Thoracic aorta (tissue), 2 donors: ENCODE measurements around the gene NEK4. TPM values are rescaled to one million over a fixed set of nuclear protein-coding genes. Genes with fewer than 3 reads are reported as not detected.

ENCODE experiments used
- ATAC-seq: fragments of 150-250 bp; one replicate; pipeline ENCODE4 v1.8.0; 2017; ENCODE audit warnings: low read depth; ENCODE audit not compliant: insufficient number of reproducible peaks, low FRiP score
- DNase-seq: peaks from one replicate; pipeline ENCODE4 v3.0.0-alpha.2; 2020; ENCODE audit warnings: low spot score
- H3K27ac ChIP-seq, 2 donors: fragments of 200-600 bp; sonication (generic); 1 replicate in 1 of 2; 2 replicates in 1 of 2; pipeline ENCODE4 v1.5.1; 2016; ENCODE audit warnings: mild to moderate bottlenecking in 2 of 2, moderate library complexity in 2 of 2
- H3K27me3 ChIP-seq: fragments of 200-600 bp; sonication (generic); replicated peaks from 2 replicates; pipeline ENCODE4 v1.6.0; 2016; ENCODE audit warnings: mild to moderate bottlenecking; ENCODE audit not compliant: insufficient read depth
- H3K36me3 ChIP-seq: fragments of 200-600 bp; sonication (generic); one replicate; pipeline ENCODE4 v1.5.1; 2016
- H3K4me1 ChIP-seq, 2 donors: fragments of 200-600 bp; sonication (generic); 1 replicate in 1 of 2; 2 replicates in 1 of 2; pipeline versions ENCODE4 v1.5.1 to v1.6.0; 2016; ENCODE audit warnings: low read depth in 2 of 2, mild to moderate bottlenecking in 1 of 2; ENCODE audit not compliant: control insufficient read depth in 1 of 2
- H3K4me3 ChIP-seq: fragments of 200-600 bp; sonication (generic); 2 replicates; pipeline ENCODE4 v1.5.1; 2016; ENCODE audit warnings: mild to moderate bottlenecking
- H3K9me3 ChIP-seq: fragments of 200-600 bp; sonication (generic); 2 replicates; pipeline ENCODE4 v1.5.1; 2016
- CTCF ChIP-seq: fragments of 200-600 bp; sonication (generic); IDR thresholded peaks from one replicate; pipeline ENCODE4 v1.5.1; 2019; ENCODE audit warnings: antibody characterized with exemption
- total RNA-seq, 2 donors: library from RNA; depleted of rRNA; stranded (reverse); fragments of >200 nt; gene quantifications; one replicate each; pipeline versions ENCODE4 v1.1.0 to v1.2.3, GENCODE V29; 2016

NEK4 gene
- total RNA-seq, 2 donors from 2014 or later = 17.5 to 24.4 TPM

DNA sequence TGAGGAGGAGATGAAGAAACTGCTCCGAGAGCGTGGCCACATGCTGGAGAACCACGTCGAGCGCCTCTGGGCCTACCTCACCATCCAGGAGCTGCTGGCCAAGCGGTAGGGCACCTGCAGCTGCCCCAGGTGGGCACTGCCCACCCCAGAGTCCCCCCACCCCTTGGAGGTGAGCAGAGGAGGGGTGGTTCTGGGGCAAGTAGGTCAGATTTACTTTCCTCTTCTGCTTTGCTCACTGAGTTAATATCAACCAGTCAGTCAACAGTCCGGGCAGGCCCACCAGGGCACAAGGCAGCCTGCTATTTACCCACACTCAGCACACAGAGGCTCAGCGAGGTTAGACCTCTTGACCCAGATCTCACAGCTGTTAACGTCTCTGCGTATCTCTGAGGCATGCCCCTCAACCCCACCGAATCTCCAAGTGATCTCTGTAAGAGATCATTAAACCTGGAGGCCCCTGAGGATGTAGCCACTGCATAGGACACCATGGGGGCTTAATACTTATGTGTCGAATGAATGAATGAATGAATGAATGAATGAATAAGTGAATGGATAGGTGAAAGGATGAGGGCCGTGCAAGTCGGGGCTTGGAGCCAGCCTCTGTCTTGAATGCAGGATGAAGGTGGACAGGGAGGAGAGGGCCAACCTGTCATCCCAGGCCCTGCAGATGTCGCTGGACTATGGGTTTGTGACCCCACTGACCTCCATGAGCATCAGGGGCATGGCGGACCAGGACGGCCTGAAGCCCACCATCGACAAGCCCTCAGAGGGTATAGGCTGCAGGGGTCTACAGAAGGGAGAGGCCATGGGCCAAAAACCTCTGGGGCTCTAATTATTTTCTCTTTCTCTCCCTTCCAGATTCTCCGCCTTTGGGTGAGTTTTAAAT, 15.8 kb upstream of the NEK4 start:
- no peaks in the 10 kb centered on the region for H3K4me1 ChIP-seq
- H3K36me3 ChIP-seq = no peaks in the 10 kb centered on the region
- no peaks in the 10 kb centered on the region for H3K9me3 ChIP-seq
- no peak overlapping the region for H3K27ac ChIP-seq
- H3K27me3 ChIP-seq = no peaks in the 10 kb centered on the region
- no peak overlapping the region for H3K4me3 ChIP-seq
- ATAC-seq (no peak), DNase-seq (no peak)
- TF ChIP-seq CTCF = no peak

DNA sequence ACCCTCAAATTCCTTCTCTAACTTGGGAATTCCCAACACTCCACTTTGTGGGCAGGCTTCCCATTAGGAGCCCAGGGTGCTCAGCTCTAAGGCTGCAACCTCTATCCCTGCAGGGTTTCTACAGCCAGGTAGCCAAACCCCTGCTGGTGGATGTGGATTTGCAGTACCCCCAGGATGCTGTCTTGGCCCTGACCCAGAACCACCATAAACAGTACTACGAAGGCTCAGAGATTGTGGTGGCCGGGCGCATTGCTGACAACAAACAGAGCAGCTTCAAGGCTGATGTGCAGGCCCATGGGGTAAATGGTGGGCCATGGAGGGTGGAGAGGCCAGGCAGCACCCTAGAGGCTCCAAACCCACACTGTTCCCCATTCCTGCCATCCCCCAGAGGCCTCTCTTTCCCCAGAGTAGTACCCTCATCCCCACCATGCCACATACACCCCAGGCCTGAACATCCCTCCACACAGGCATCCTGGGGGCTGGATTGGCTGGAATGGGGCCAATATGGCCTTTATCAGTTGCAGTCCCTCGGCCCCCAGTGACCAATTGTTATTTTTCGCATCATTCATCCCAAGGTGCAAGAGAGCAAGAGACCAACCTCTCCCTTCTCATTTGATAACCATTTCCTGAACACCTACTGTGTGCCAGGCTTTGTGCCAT, 14.3 kb upstream of the NEK4 start:
- Histone ChIP-seq H3K4me1 (no peaks in the 10 kb centered on the region), H3K36me3 (no peaks in the 10 kb centered on the region), H3K27me3 (no peaks in the 10 kb centered on the region), H3K27ac (no peak overlapping the region), H3K9me3 (no peaks in the 10 kb centered on the region), H3K4me3 (no peak overlapping the region)
- TF ChIP-seq CTCF = no peak
- DNase-seq (no peak), ATAC-seq (no peak)

DNA sequence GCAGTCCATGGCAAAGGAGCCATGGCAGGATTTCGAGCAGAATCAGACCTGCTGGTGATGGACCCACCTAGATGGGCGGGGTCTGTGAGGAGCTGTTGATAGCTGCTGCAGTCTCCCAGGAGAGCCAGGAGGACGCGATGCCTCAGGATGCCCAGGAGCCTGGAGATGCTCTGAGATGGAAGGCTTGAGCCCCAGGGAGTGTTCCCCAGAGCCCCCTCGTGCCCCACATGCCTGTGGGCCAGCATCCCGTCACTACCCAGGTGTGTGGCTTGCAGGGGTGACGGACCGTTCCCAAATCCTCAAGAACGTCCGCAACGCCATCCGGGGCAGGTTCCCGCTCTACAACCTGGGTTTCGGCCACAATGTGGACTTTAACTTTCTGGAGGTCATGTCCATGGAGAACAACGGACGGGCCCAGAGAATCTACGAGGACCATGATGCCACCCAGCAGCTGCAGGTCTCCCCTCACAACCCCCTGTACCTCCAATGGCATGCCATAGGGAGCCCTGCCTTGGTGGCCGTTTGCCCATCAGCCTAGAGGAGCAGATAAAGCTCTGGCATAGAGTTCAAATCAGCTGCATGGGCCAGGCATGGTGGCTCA, 13.4 kb upstream of the NEK4 start:
- no peak for TF ChIP-seq CTCF
- no peak overlapping the region for H3K27ac ChIP-seq
- H3K4me3 ChIP-seq = no peak overlapping the region
- H3K4me1 ChIP-seq = no peaks in the 10 kb centered on the region
- H3K27me3 ChIP-seq = no peaks in the 10 kb centered on the region
- DNase-seq (no peak), ATAC-seq (no peak)
- H3K36me3 ChIP-seq = no peaks in the 10 kb centered on the region
- no peaks in the 10 kb centered on the region for H3K9me3 ChIP-seq

DNA sequence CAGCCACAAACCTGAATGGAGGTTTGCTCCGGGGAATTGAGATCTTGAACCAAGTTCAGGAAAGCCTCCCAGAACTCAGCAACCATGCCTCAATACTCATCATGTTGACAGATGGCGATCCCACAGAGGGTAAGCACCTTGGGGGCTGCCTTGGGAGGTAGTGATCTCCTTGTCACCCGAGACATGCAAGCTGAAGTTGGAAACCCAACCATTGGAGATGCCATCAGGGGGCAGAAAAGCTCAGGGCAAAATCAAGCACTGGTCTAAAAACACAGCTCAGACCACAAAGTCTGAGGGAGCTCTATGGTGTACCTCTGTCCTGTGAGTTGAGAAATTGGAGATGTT, 12.4 kb upstream of the NEK4 start:
- ATAC-seq (no peak), DNase-seq (no peak)
- Histone ChIP-seq H3K9me3 (no peaks in the 10 kb centered on the region), H3K27ac (no peak overlapping the region), H3K36me3 (no peaks in the 10 kb centered on the region), H3K4me3 (no peak overlapping the region), H3K27me3 (no peaks in the 10 kb centered on the region), H3K4me1 (no peaks in the 10 kb centered on the region)
- no peak for TF ChIP-seq CTCF
